Calu3 (cell line): ENCODE data around the gene MID1. TPM values are rescaled to one million over a fixed set of nuclear protein-coding genes. Genes with fewer than 3 reads are reported as not detected.

Experiments used
- BruUV-seq: library from RNA; stranded (reverse); fragments of 400-500 nt; replicated peaks from 2 replicates; lab custom pipeline; 2021; lab: Mats Ljungman, UMichigan
- CTCF ChIA-PET: fragments of 300-600 bp; sonication (Branson Sonifier 250); formaldehyde crosslinking; loops from one replicate; lab custom pipeline; 2022; ENCODE audit warnings: antibody characterized with exemption; lab: Charles Lee
- DNase-seq: peaks from one replicate; pipeline ENCODE4 v3.0.0; 2022
- H3K27ac Mint-ChIP-seq: one replicate; pipeline ENCODE4 v1.8.0; 2022; ENCODE audit warnings: mixed read lengths; ENCODE audit not compliant: unreplicated experiment
- H3K27me3 Mint-ChIP-seq: one replicate; pipeline ENCODE4 v1.8.0; 2022; ENCODE audit warnings: mixed read lengths; ENCODE audit not compliant: unreplicated experiment
- H3K36me3 Mint-ChIP-seq: one replicate; pipeline ENCODE4 v1.8.0; 2022; ENCODE audit warnings: mild to moderate bottlenecking, moderate library complexity, mixed read lengths; ENCODE audit not compliant: insufficient read depth, unreplicated experiment
- H3K4me1 Mint-ChIP-seq: one replicate; pipeline ENCODE4 v1.8.0; 2022; ENCODE audit warnings: mild to moderate bottlenecking, low read depth, mixed read lengths; ENCODE audit not compliant: unreplicated experiment
- H3K4me3 Mint-ChIP-seq: one replicate; pipeline ENCODE4 v1.8.0; 2022; ENCODE audit warnings: mild to moderate bottlenecking, low read depth, moderate library complexity, mixed read lengths; ENCODE audit not compliant: unreplicated experiment
- H3K9me3 Mint-ChIP-seq: one replicate; pipeline ENCODE4 v1.8.0; 2022; ENCODE audit warnings: low read depth, mixed read lengths; ENCODE audit not compliant: unreplicated experiment
- CTCF ChIP-seq: fragments of 200-600 bp; IDR thresholded peaks from one replicate; pipeline ENCODE4 v1.8.0; 2022; ENCODE audit warnings: antibody characterized with exemption; ENCODE audit not compliant: unreplicated experiment
- intact Hi-C: fragments of 100-400 bp; cut with micrococcal nuclease; formaldehyde crosslinking; loops from one replicate; pipeline ENCODE4 v1.10.0; 2022; ENCODE audit not compliant: unreplicated experiment
- total RNA-seq: library from RNA; stranded (reverse); gene quantifications from 2 replicates; pipeline ENCODE4 v1.2.3, GENCODE V29; 2022

Gene MID1
- total RNA-seq, 1 experiment from 2014 or later = 85.6 TPM

- H3K36me3 Mint-ChIP-seq = peaks cover 19% of the 10 kb centered on the region
- no TSS peak for BruUV-seq
These were observed 142.9 kb downstream of the MID1 start for GRCh38 chrX:10477525-10477924.

GRCh38 chrX:10474913-10475568 lies 145.3 kb downstream of the MID1 start:
- CTCF ChIA-PET = no interaction called here
- DNase-seq = no peak
- peaks cover 10% of the 10 kb centered on the region for H3K36me3 Mint-ChIP-seq
- intact Hi-C loops = no loop called here
- H3K9me3 Mint-ChIP-seq = no peaks in the 10 kb centered on the region
- no peak for TF ChIP-seq CTCF
- no peaks in the 10 kb centered on the region for H3K27me3 Mint-ChIP-seq
- peaks cover 14% of the 10 kb centered on the region for H3K4me1 Mint-ChIP-seq
- no TSS peak for BruUV-seq
- H3K4me3 Mint-ChIP-seq = no peak overlapping the region
- no peak overlapping the region for H3K27ac Mint-ChIP-seq

More at GRCh38 chrX:10477525-10477924, 142.9 kb downstream of the MID1 start:
- CTCF ChIA-PET = no interaction called here
- intact Hi-C loops = no loop called here
- DNase-seq = no peak
- H3K27ac Mint-ChIP-seq = no peak overlapping the region
- H3K4me1 Mint-ChIP-seq = peaks cover 14% of the 10 kb centered on the region
- no peaks in the 10 kb centered on the region for H3K9me3 Mint-ChIP-seq
- no peak for TF ChIP-seq CTCF
- no peaks in the 10 kb centered on the region for H3K27me3 Mint-ChIP-seq
- H3K4me3 Mint-ChIP-seq = no peak overlapping the region

GRCh38 chrX:10474510-10474909 lies 145.9 kb downstream of the MID1 start:
- peaks cover 5% of the 10 kb centered on the region for H3K36me3 Mint-ChIP-seq
- peaks cover 14% of the 10 kb centered on the region for H3K4me1 Mint-ChIP-seq
- TF ChIP-seq CTCF = no peak
- H3K27ac Mint-ChIP-seq = no peak overlapping the region
- intact Hi-C loops = no loop called here
- no TSS peak for BruUV-seq
- CTCF ChIA-PET = no interaction called here
- DNase-seq = no peak
- no peak overlapping the region for H3K4me3 Mint-ChIP-seq
- no peaks in the 10 kb centered on the region for H3K9me3 Mint-ChIP-seq
- H3K27me3 Mint-ChIP-seq = no peaks in the 10 kb centered on the region

GRCh38 chrX:10471418-10471817 lies 149.0 kb downstream of the MID1 start:
- peaks cover 15% of the 10 kb centered on the region for H3K36me3 Mint-ChIP-seq
- no peak overlapping the region for H3K4me3 Mint-ChIP-seq
- TF ChIP-seq CTCF = no peak
- H3K27ac Mint-ChIP-seq = no peak overlapping the region
- no peaks in the 10 kb centered on the region for H3K27me3 Mint-ChIP-seq
- DNase-seq = no peak
- peaks cover 14% of the 10 kb centered on the region for H3K4me1 Mint-ChIP-seq
- BruUV-seq = no TSS peak
- CTCF ChIA-PET = no interaction called here
- no peaks in the 10 kb centered on the region for H3K9me3 Mint-ChIP-seq
- intact Hi-C loops = no loop called here
